Embryonic facial prominence (tissue), 1 donor: ENCODE data around the gene THSD7B.
"Not testable (repeated sequence)": the region's sequence is repeated elsewhere in the genome, so short reads cannot be mapped to it uniquely, and the experiment has no call there.

ENCODE experiments used
- DNase-seq: peaks from one replicate; pipeline ENCODE4 v3.0.0-alpha.2; 2016; ENCODE audit errors: extremely low spot score

THSD7B gene

DNA sequence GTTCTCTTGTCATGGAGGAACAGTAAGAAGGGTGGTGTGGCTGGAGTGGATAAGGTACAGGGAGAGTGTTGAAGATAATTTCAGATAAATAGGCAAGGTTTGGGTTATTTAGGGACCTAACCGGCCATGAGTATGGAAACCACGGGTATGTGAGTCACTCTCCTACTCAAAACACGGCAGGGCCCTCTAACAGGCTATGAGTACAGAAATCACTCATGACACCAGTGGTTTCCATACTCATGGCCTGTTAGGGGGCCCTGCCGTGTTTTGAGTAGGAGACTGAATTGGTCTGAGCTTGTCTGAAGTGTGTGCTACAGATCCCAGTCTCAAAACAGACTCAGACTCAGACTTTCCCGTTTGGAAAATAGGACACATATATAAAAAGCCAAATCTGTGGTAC lies 770.6 kb downstream of the THSD7B start:
- no peak for DNase-seq

DNA sequence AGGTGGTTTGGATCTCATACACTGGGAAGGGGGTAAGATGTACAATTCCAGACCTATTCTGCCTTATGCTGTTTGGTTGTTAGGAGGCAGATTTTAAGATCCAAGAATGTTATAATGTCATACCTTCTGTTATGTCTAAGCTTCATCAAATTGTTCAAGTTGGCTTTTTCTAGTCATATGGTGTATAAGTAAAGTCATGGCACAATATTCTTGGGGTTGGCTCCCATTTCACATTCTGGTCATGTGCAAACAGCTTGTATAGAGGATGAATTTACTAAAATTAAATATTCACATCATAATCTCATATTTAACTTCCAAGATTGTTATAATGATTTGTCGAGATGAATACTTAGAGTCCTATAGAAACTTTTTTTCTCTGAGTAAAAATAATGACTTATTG lies 774.0 kb downstream of the THSD7B start:
- no peak for DNase-seq

DNA sequence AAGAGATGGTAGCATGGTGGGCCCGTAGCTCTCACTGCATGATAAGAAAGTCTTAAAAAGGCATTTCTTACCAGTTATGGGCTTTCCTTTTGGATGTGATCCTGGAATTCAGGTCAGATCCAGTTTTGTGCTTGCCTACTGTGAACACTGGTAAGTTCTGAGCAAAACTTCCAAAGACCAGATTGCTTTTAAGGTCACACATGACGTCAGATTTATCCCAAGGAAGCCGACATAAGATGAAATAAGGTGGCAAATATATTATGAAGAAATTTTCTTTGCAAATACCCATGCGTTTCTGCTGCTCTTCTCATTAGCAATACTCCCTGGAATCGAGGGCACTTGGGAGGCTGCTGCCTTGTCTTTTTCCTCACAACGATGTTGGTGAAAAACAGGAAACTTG lies 782.5 kb downstream of the THSD7B start:
- no peak for DNase-seq

DNA sequence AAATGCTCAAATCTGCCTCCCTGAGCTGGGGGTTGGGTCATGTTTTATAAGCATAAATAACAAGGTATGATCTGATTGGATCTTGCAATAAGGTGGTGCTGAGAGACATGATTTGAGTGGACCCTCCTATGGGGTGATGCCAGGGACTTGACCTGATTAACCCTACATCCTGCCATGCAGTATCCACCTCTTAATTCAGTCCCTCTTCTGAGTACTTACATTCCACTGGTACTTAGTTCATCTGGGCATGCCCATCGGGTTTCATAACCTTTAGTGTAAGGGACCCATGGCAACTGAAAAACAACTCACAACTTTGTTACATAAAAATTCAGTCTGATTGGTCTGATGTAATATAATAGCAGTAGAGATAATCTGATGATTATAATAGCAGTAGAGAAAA lies 801.0 kb downstream of the THSD7B start:
- no peak for DNase-seq

DNA sequence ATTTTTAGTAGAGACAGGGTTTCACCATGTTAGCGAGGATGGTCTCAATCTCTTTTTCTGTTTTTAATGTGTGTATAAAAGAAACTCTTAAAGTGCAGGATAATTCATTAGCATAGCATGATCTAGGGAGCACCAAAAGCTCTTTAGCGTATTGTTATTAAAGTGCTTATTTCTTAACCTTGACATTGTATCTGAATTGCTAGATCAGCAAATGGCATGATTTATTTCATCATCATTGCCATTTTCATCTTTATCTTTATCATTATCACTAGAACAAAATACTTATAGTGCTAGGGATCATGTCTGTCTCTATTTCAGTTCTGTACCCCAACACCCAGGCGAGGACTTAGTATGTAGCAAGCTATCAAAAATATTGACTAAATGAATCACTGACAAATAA lies 805.1 kb downstream of the THSD7B start:
- DNase-seq: no peak

DNA sequence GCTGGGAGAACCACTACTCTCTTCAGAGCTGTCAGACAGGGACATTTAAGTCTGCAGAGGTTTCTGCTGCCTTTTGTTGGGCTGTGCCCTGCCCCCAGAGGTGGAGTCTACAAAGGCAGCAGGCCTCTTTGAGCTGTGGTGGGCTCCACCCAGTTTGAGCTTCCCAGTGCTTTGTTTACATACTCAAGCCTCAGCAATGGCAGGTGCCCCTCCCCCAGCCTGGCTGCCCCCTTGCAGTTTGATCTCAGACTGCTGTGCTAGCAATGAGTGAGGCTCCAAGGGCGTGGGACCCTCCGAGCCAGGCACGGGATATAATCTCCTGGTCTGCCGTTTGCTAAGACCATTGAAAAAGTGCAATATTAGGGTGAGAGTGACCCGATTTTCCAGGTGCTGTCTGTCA lies 822.5 kb downstream of the THSD7B start:
- not testable (repeated sequence) for DNase-seq

DNA sequence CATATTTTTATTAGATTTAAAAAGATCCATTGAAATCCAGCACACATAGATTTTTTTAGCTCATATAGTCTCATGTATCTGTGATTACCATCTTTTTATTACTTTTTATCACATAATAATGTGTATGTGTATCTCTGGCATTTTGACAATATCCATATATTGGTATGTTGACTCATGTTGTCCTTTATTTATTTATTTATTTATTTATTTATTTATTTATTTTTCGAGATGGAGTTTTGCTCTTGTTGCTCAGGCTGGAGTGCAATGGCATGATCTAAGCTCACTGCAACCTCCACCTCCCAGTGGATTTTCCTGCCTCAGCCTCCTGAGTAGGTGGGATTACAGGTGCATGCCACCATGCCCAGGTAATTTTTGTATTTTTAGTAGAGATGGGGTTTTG lies 823.2 kb downstream of the THSD7B start:
- DNase-seq: not testable (repeated sequence)

DNA sequence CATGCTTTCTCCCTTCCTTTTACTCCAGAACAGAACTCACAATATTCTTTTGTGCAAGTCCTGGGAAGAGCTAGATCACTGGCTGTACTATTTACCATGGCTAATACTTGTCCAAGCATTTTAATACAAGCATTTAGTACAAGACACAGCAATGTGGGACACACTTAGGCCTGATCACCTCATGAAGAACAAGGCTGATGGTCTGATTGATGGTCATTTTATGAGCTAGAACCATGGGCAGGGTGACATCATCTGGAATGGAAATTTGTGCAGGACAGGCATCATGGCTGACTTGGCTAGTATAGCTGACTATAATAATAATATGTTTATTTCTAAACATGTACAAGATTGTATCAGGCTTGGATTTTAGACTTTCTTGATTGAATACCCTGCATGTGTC lies 824.8 kb downstream of the THSD7B start:
- no peak for DNase-seq

DNA sequence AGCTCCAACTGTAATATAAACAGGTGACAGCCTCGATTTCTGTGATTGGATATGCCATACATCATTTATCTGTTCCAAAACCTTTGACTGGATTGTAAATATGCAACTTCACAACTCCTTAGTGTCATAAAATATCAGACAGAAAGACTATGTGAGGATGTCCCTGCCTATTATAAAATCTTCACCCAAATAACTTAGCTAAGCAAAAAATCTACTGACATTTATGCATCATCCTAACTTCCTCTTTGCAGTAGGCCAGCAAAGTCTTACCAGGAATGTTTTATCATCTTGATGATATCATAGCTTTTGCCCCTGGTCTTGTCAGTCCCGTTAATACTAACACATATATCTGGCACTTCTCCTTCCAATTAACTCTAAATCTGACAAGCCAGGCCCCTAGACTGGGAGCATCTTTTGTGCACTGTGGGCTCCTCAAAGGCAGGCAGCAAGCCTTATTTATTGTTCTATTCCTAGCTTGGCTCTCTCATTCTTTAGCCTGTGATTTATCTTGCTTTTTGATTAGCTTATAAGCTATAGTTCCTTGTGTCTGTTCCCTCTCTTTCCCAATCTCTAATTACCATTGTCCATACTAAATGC lies 842.5 kb downstream of the THSD7B start:
- no peak for DNase-seq

DNA sequence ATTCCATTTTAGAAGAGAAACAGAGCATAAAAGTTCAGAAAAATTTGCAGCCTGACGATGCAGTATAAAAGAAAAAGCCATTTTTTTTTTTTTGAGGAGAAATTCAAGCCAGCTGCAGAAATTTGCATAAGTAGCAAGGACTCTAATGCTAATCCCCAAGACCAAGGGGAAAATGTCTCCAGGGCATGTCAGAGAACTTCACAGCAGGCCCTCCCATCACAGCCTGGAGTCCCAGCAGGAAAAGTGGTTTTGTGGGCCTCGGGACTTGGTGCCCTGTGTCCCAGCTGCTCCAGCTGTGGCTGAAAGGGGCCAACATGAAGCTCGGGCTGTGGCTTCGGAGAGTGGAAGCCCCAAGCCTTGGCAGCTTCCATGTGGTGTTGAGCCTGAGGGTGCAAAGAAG lies 873.6 kb downstream of the THSD7B start:
- no peak for DNase-seq

DNA sequence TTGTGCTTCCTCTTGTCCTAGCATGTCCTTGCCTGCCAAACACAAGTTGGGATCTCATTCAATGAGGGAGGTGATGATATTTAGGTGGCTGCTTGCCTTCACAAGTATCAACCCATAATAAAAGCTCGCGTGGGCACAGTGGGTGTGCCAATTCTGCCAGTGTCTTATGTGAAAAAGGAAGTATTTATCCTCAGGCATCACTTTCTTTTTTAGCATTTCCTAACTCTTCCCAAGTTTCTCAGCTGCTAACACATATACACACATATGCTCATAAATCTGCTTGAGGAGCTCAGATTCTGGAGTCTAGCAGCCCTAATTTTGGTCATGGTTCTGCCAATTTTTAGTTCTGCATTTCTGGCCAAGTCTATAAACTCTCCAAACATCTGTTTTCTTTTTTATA lies 879.4 kb downstream of the THSD7B start:
- DNase-seq: peak; percentile 13

DNA sequence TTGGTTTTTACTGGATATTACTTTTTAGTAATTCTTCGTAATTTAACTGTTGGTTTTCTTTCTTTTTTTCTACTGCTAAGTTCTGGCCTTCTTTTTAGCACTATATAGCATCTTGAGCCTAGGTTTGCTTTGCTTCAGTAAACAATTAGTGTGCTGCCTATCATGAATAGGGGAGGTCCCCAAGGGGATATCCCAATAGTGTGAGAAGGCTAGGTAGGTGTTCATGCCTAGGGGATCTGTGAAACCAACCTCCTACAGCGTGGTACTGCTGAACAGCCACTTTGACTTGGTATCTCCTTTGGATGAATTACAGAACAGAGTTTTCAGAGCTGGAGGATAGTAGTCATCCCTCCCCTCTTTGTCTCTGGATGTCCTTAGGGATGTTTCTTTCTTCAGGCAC lies 888.7 kb downstream of the THSD7B start:
- DNase-seq: no peak

DNA sequence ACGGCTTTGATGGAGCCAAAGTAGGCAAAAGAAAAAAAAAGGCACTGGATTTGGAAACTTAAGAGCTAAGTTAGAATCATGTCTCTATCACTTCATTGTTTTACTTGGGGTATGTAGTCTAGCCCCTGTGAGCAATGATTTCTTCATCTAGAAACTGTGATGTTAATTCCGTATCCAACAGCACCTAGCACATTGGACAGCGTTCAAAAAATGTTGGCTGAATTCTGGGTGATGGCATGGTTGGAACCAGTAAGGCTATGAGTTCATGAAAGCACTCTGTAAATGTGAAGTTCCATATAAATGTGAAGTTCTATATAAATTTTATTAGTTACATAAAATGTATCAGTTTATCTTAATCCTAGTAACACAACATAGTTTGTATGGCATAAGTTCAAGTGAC lies 890.5 kb downstream of the THSD7B start:
- no peak for DNase-seq

DNA sequence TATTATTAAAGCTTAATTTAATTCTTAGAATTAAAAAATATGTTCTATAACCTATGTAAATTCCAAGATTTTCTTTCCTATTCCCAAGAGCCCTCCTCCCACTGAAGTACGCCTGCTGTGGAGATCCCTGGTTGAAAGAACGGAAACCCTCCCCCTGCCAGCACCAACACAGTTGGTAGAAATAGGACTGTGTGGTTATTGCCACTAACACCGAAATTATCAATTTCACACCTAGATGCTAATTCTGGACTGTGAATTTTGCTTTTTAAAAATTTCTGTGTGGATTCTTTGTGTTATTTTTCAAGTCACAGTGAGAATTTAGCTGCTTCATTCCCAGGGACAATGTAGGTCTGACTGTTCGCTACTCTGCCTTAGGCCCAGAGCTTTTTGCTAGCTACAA lies 893.1 kb downstream of the THSD7B start:
- DNase-seq: no peak

DNA sequence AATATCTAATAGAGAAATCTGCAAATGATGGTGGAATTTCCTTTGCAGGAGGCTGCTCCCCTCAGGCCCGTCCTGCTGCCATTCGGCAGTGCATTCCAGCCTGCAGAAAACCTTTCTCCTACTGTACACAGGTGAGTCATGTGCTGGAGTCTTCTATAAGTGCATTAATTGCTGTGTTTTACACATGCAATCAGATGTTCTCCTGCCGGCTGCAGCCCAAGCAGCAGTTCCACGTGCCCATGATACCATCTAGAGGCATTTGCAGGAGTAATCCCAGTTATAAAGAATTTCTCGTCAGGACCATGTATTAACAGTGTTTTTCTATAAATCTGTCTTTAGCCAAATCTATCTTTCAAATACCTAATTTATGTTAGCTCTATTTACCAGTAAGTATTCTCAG lies 894.3 kb downstream of the THSD7B start:
- DNase-seq: no peak

DNA sequence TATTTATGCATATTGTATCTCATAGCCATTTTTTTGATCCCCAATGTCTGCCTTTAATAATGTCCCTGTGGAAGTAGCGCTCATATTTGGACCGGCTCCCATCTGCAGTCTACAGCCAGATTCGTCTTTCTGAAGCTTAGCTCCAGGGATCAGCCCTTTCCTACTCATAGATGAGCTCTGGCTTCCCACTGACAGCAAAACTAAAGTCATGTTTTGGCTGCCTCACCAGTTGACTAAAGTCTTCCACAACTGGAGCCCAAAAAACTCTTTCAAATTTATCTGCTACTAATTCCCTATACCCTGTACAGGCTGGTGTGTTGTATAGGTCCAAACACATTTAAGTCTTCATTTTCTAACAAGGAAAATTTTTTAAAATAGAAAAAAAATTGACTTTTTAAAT lies 904.8 kb downstream of the THSD7B start:
- no peak for DNase-seq

DNA sequence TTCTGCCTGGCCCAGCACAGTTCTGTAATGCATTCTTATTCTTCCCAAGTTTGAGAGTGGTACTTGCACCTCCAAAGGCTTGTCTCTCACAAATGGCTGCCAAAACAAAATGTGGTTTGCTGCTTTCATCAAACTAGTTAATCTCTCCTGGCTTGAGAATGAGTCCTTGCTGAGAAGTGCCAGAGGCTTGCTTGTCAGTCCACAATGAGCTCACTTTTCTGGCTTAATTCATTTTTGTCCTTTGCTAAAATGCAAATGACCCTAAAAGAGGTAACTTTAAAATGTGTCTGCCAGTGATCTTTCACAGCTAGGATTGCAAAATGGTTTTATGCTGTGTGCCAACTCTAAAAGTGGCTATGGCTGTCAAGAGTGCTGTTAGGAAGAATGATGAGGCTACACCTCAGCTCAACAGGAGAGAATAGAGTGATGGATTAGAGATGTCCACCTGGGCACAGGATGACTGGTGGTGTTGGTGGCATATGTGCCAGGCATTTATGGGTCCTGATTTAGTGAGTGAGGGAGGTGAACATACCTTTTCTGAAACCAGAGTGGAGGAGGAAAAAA lies 907.7 kb downstream of the THSD7B start:
- DNase-seq: no peak

DNA sequence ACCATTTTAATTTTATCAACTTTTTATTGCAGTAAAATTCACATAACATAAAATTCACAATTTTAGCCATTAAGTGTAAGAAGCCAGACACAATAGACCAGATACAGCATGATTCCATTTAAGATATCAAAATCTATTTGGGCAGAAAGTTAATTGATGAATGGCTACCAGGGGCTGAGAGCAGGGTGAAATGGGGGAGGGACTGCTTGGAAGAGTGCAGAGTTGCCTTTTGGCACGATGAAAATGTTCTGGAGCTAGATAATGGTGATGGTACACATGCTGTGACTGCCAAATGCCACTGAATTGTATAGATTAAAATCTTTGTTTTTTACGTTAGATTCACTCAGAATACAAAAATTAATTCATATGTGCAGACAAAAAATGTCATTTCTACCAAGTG lies 909.6 kb downstream of the THSD7B start:
- DNase-seq: no peak

DNA sequence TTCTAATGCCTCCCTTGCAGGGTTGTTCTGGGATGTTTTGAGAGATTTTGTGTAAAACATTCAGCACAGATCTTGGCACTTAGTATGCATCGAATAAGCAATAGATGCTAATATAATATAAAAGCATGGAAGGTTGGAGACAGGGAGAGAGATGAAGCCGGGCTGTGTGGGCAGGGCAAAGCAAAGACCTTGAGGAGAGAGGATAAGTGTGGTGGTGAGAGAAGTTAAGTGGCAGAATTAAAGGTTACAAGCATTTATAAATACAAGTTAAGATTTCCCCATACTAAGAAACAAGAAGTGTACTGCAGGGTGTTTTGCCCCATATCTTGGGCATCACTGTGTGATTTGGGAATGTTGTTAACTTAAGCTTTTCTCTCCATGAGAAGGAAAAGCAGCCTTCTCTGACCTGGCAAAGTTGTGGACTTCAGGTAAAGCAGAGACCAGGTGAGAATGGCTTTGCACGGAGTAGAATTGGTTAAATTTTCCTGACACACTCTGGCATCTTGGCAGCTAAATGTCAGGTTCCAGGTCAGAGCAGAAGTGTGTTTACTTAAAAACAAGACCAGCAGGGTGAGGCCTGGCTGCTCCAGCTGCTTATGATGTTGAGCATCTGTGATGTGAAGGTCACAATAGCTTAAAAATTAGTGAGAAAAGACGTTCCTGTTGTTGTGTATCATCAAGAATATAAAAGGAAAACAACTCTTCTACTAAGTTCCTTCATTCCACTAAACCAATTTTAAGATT lies 910.4 kb downstream of the THSD7B start:
- DNase-seq: no peak

DNA sequence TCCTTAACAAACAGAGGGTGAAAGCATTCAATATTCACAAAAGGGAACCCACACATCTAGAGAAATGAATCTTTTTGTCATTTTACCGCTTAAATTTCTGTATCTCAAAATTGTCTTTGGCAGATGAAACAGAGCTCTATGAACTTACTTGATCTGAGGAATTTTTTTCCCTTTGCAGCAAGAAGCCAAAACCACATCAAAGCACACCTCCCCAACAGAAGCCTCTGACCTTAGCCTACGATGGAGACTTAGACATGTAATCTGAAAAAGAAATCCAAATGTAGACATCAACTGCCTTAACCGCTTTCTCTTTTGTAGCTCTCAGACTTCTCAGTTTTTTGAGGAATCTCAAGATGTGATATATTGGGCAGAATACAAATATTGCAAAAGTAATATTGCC lies 911.0 kb downstream of the THSD7B start:
- no peak for DNase-seq

DNA sequence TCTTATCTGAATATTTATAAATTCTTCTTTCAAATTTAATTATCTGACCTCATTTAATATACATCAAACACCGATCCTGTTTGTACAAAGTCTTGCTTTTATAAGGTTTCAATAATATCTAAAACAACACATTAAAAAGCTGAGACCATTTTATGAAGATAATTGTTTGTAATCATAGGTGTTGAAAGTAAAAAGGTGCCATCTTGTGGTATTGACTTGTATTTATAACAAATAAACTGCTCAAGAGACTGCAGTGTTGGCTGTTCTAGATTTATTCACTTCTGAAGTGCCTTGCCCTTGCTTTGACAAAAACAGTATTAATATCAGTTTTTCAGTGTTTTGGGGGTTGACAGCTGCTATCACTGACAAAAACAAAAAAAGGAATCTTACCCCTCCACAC lies 912.1 kb downstream of the THSD7B start:
- no peak for DNase-seq

DNA sequence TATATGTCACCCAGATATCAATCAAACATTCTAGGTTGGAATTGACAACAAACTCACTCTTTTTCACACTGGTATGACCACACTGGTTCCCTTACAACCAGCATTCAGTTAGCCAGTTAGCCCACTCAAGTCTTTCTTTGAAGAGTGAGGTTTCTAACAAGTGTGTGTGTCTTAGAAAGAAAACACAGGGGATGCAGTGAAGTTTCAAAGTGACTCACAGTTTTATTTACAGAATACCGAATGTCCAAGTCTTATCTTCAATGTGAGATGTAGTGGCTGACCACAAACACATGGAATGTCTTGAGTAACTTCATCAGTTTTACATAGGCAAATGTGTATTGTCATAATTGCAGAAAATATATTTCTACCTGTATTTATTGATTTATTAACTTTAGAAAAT lies 924.2 kb downstream of the THSD7B start:
- DNase-seq: no peak

DNA sequence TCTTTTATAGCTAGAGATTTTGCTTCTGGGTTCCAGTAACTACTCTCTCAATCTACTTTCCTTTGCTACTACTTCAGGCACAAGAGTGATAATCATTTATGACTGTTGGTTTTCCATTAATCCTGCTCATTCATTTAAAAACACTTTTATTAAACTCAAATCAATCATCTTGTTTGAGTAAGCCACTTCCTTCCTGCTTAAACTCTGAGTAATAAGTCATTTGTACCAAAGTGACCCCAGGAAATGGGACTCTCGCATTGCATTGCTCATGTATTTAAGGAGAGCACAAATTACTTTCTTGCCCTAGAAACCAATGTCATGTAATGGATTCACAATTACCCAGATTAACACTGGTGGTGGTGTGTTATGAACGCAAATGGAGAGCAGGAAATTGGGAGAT lies 928.2 kb downstream of the THSD7B start:
- no peak for DNase-seq

DNA sequence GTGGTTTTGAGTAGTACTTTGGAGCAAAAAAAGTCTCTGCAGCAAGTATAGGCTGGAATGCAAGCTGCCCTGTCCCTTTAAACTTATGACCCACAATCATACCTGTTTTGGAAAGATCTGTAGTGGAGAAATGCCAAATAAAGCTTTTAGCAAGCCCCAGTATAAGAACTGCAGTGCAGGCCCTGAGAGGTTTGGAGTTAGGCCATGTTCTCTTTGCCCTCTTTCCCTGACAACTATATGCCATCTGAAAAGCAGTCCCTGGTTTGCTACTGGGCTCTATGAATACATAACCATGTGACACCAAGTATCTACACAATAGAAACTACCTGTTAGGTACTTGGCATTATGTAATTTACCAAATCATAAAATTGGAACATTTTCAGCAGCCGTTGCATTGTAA lies 931.6 kb downstream of the THSD7B start:
- DNase-seq: no peak
